ENCODE measurements around the gene DRD5.
"Not testable (repeated sequence)": the region's sequence is repeated elsewhere in the genome, so short reads cannot be mapped to it uniquely, and the experiment has no call there.

The DRD5 gene

GRCh38 chr4:9781343-9782135, at the start of gene DRD5:
TSS of gene DRD5 (plus strand) at chr4:9781634. CDS start at chr4:9782030, 396 bp downstream.
- no peak for DNase-seq (ENCODE audit: low read depth)
- no peak within 1 kb of the TSS for H3K4me3 ChIP-seq (ENCODE audit: control insufficient read depth, low read depth, low read length)
- TF ChIP-seq CTCF (IDR thresholded peaks at IDR 0.05; ENCODE audit: control insufficient read depth, insufficient read depth, low read depth, low read length, missing control alignments) = no peak

GRCh38 chr4:9732256-9732655, 49.2 kb upstream of the DRD5 start:
- not testable (repeated sequence) for H3K4me3 ChIP-seq (ENCODE audit: control insufficient read depth, low read depth, low read length); DNase-seq (ENCODE audit: low read depth)

GRCh38 chr4:9735515-9735914, 45.9 kb upstream of the DRD5 start:
- no peak for DNase-seq (ENCODE audit: low read depth)
- TF ChIP-seq CTCF (IDR thresholded peaks at IDR 0.05; ENCODE audit: control insufficient read depth, insufficient read depth, low read depth, low read length, missing control alignments) = no peak
- no peak overlapping the region for H3K4me3 ChIP-seq (ENCODE audit: control insufficient read depth, low read depth, low read length)

- DNase-seq (ENCODE audit: low read depth); H3K4me3 ChIP-seq (ENCODE audit: control insufficient read depth, low read depth, low read length): not testable (repeated sequence)
These were observed 44.2 kb upstream of the DRD5 start for GRCh38 chr4:9737280-9737679.

GRCh38 chr4:9743789-9744188, 37.6 kb upstream of the DRD5 start:
- not testable (repeated sequence) for DNase-seq (ENCODE audit: low read depth)

GRCh38 chr4:9745782-9746181, 35.7 kb upstream of the DRD5 start:
- no peak for TF ChIP-seq CTCF (IDR thresholded peaks at IDR 0.05; ENCODE audit: control insufficient read depth, insufficient read depth, low read depth, low read length, missing control alignments)
- no peak for DNase-seq (ENCODE audit: low read depth)
- no peak overlapping the region for H3K4me3 ChIP-seq (ENCODE audit: control insufficient read depth, low read depth, low read length)

More at GRCh38 chr4:9743789-9744188, 37.6 kb upstream of the DRD5 start:
- H3K4me3 ChIP-seq (ENCODE audit: control insufficient read depth, low read depth, low read length) = not testable (repeated sequence)

- DNase-seq (ENCODE audit: low read depth) = no peak
- H3K4me3 ChIP-seq (ENCODE audit: control insufficient read depth, low read depth, low read length) = no peak overlapping the region
- no peak for TF ChIP-seq CTCF (IDR thresholded peaks at IDR 0.05; ENCODE audit: control insufficient read depth, insufficient read depth, low read depth, low read length, missing control alignments)
These were observed 22.7 kb upstream of the DRD5 start for GRCh38 chr4:9758641-9759317.

- H3K4me3 ChIP-seq (ENCODE audit: control insufficient read depth, low read depth, low read length) = no peak overlapping the region
- DNase-seq (ENCODE audit: low read depth) = peak; percentile 25
- TF ChIP-seq CTCF (IDR thresholded peaks at IDR 0.05; ENCODE audit: control insufficient read depth, insufficient read depth, low read depth, low read length, missing control alignments) = peak; percentile 58
These were observed 18.5 kb upstream of the DRD5 start for GRCh38 chr4:9762823-9763475.
